Mucosa of descending colon (tissue), 3 donors: ENCODE data around the gene GNB1. TPM values are rescaled to one million over a fixed set of nuclear protein-coding genes. Genes with fewer than 3 reads are reported as not detected.

Experiments
- ATAC-seq: fragments of 200-7000 bp; cut with Tn5 transposase; one replicate; pipeline ENCODE4 v1.9.1; 2020; ENCODE audit warnings: mild to moderate bottlenecking, moderate library complexity
- DNase-seq, 3 donors: peaks; one replicate each; pipeline ENCODE4 v3.0.0-alpha.2; 2020
- H3K36me3 ChIP-seq: fragments of 200-600 bp; one replicate; pipeline ENCODE4 v1.8.0; 2021; ENCODE audit warnings: low read depth, mild to moderate bottlenecking
- H3K4me1 ChIP-seq: fragments of 200-600 bp; one replicate; pipeline ENCODE4 v1.8.0; 2021; ENCODE audit warnings: low read depth, mild to moderate bottlenecking
- H3K4me3 ChIP-seq: fragments of 200-600 bp; one replicate; pipeline ENCODE4 v1.8.0; 2021; ENCODE audit warnings: mild to moderate bottlenecking
- H3K9me3 ChIP-seq: fragments of 200-600 bp; one replicate; pipeline ENCODE4 v1.8.0; 2021; ENCODE audit warnings: mild to moderate bottlenecking
- intact Hi-C, 2 donors: fragments of 100-400 bp; cut with DNase I in 1 of 2; cut with micrococcal nuclease in 1 of 2; formaldehyde crosslinking; loops; one replicate each; pipeline versions ENCODE4 v1.11.0 to v1.11.1; 2022; cut with DNase I, micrococcal nuclease
- total RNA-seq, 3 donors: library from RNA; stranded (reverse); fragmentation: NEBNext Ultra II Directional in 2 of 3; extraction: Animal tissue kit (Norgen Biotek cat#: 25700) in 2 of 3; gene quantifications; one replicate each; pipeline versions ENCODE4 v1.2.1 to v1.2.4, GENCODE V29; 2021 to 2023
- TF ChIP-seq, protein P1 (sequence below): fragments of 200-600 bp; IDR thresholded peaks from one replicate; pipeline ENCODE4 v1.8.0; 2022; ENCODE audit warnings: antibody characterized with exemption, mild to moderate bottlenecking
- donor health status: DM: no; HTN: no; CAD: no; lungs with moderate emphysema.
- donor health status: DM: no; HTN: no; CAD: no.
- donor health status: DM: no; HTN: yes; CAD: no.

GNB1 gene
- total RNA-seq, 3 donors from 2014 or later: 314 to 329 (median 318) TPM

DNA sequence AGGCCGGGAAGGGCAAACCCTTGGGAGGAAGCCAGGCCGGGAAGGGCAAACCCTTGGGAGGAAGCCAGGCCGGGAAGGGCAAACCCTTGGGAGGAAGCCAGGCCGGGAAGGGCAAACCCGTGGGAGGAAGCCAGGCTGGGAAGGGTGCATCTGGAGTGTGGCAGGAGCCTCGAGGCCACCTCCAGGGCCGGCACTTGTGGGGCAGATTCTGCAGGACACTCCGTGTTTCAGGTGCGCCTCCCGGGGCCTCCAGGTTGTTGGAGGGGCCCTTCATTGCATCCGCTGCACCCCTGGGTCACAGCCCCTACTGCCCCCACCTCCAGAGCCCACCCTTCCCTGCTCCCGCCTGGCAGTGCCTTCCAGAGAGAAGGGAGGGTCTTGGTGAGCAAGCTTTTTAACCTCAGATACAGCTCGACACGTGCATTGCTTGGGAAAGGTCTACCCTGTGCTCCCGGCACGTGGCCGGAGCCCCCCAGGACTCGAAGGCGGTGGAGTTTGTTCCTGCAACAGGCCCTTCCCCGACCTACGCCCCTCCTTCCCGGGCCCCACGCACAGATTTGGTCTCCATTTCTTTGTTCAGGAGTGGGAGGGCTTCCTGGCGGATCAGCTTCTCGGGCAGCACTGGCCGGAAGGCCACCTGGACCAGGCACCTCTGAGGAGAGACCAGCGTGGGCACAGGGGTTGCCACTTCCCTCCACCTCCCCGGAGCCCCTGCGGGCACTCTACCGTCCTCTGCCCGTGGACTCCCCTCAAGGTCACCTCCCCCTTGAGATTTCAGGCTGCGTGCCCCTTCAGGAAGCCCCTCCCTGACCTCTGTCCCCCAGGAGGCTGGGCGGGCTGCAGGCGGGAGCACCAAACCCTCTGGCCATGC is 37.6 kb upstream of the GNB1 start:
- intact Hi-C loops: no loop called here
- no peaks in the 10 kb centered on the region for H3K9me3 ChIP-seq
- no peak overlapping the region for H3K4me3 ChIP-seq
- no peak for ATAC-seq
- H3K36me3 ChIP-seq: no peaks in the 10 kb centered on the region
- DNase-seq: peak in 2 of 3 donors; percentile 22 to 42
- TF ChIP-seq, protein P1, sequence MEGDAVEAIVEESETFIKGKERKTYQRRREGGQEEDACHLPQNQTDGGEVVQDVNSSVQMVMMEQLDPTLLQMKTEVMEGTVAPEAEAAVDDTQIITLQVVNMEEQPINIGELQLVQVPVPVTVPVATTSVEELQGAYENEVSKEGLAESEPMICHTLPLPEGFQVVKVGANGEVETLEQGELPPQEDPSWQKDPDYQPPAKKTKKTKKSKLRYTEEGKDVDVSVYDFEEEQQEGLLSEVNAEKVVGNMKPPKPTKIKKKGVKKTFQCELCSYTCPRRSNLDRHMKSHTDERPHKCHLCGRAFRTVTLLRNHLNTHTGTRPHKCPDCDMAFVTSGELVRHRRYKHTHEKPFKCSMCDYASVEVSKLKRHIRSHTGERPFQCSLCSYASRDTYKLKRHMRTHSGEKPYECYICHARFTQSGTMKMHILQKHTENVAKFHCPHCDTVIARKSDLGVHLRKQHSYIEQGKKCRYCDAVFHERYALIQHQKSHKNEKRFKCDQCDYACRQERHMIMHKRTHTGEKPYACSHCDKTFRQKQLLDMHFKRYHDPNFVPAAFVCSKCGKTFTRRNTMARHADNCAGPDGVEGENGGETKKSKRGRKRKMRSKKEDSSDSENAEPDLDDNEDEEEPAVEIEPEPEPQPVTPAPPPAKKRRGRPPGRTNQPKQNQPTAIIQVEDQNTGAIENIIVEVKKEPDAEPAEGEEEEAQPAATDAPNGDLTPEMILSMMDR: no peak
- peaks cover 3% of the 10 kb centered on the region for H3K4me1 ChIP-seq

DNA sequence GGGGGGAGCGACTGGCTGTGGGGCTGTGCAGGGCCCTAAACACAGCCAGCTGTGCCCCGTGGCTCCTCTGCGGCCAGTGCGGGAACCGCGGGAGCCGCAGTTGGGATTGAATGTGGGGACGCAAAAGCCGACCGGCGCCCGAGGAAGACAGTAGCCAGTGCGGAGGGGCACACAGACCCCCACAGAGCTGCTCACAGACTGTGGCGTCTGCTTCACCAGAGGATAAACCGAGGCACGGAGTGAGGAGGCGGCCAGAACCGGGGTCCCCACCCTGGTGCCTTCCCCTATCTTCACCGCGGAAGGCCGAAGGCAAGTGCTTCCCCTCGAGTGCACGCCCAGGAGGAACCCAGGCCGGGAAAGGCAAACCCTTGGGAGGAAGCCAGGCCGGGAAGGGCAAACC is 36.9 kb upstream of the GNB1 start:
- ATAC-seq: no peak
- H3K36me3 ChIP-seq: no peaks in the 10 kb centered on the region
- DNase-seq: peak in 2 of 3 donors; percentile 20 to 35
- intact Hi-C loops: no loop called here
- no peak overlapping the region for H3K4me3 ChIP-seq
- H3K9me3 ChIP-seq: no peaks in the 10 kb centered on the region
- TF ChIP-seq, protein P1: no peak
- H3K4me1 ChIP-seq: peaks cover 9% of the 10 kb centered on the region

DNA sequence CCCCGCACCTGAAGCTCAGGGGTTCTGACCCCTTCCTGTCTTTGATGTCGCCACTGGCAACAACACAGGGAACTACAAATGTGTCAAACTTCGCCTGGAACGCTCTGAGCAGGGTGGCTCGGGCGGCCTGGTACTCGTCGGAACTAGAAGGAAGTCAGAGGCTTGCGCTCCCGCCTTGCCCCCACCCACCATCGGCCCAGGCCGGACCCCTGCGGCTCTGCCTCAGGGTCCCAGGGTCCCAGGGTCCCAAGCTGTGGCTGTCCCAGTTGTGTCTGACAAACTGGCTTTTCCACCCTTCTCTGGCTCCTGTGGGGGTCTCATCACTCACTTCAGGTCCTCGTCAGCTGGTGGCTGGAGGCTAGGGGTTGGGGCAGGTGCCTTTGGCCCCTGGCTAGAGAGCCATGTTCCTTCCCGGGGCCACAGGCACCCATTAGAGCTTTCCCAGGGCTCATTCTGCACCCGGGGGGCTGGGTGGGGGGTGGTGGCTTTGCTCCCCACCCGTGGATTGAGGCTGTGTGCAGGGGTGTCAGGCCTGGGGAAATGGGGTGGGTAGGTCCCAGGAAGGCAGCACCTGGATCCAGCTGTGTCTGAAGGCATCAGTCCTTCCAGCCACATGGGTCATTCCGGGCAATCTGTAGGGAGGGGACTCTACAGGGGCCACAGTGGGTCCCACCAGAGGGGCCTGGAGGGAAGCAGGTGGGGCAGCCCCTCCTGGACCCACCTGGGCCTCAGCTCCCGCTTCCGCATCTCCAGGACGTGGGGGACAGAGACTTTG is 36.2 kb upstream of the GNB1 start:
- peak in 2 of 3 donors; percentile 32 to 41 for DNase-seq
- intact Hi-C loops: no loop called here
- no peaks in the 10 kb centered on the region for H3K36me3 ChIP-seq
- ATAC-seq: no peak
- TF ChIP-seq, protein P1: no peak
- no peaks in the 10 kb centered on the region for H3K9me3 ChIP-seq
- no peak overlapping the region for H3K4me3 ChIP-seq
- H3K4me1 ChIP-seq: peaks cover 14% of the 10 kb centered on the region

DNA sequence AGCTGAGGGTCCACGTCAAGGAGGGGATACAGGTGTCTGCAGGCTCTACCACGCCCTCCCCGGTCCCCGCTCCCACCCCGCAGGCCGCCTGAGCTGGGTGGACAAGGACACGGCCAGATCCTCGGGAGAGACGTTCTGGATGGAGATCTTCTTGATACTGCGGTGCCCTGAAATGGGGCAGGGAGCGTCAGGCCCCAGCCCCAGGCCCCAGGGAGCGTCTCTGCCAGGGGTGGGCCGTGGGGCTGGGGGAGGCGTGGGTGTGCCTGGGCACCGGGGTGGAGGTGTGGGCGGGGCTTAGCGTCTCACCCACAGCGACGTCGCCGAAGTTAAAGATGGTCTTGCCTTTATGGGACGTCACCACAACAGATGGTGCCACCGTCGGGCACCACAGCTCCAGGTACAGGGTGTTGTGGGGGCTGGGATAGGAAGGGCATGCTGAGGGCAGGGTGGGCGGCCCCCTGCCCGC is 35.5 kb upstream of the GNB1 start:
- intact Hi-C loops: no loop called here
- TF ChIP-seq, protein P1: no peak

DNA sequence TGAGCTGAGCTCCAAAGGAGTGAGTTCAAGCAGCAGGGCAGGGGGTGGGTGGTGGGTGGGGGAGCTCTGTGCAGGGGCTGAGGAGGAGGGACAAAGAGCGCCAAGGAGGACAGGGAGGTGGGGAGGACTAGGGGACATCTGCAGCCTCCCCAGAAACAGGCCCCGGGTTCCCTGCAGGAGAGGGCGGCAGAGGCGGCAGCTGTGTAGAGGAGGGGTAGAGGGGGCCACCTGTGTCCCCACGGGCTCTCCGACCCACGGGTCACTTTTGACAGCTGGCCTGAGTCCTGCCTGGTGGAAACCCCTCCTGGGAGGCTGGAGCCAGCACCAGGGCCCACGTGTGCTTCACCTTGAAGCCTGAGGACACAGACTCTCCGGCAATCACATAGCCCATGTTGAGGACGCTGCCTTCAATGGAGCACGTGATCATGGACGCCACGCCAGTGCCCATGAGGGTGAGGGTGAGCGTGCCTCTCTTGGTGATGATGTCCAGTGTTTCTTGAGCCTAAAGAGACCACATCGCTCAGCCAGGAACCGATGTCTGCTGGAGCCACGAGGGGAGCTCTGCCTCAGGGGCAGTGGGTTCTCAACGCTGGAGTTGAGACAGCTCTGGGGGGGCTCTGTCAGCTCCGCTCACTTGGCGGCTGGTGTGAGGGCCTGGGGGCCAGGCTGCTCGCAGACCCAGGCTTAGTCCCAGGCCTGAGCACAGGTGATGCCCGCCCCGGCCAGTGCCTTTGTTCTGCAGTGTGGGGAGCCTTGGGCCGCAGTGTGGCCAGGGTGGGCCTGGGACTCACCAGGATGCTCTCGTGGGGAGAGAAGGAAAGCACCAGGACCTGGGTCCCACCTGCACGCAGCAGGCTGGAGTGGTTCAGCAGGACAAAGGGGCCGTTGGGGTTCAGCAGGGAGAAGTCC is 34.8 kb upstream of the GNB1 start:
- TF ChIP-seq, protein P1: no peak
- Histone ChIP-seq H3K9me3 (no peaks in the 10 kb centered on the region), H3K4me3 (no peak overlapping the region), H3K36me3 (no peaks in the 10 kb centered on the region), H3K4me1 (peaks cover 14% of the 10 kb centered on the region)
- ATAC-seq (no peak), DNase-seq (peak in 1 of 3 donors; percentile 29)
- intact Hi-C loops: no loop called here

More for the DNA sequence above, 35.5 kb upstream of the GNB1 start:
- Histone ChIP-seq H3K36me3 (no peaks in the 10 kb centered on the region), H3K4me3 (no peak overlapping the region), H3K9me3 (no peaks in the 10 kb centered on the region), H3K4me1 (peaks cover 14% of the 10 kb centered on the region)
- peak in 2 of 3 donors; percentile 25 to 41 for DNase-seq
- no peak for ATAC-seq
